ENCODE results near the gene KIAA2012. TPM values are rescaled to one million over a fixed set of nuclear protein-coding genes. Genes with fewer than 3 reads are reported as not detected.

Gene KIAA2012
- total and polyA plus RNA-seq, 2 of the 8 experiments (the other 6 are each of a cell fraction or from before 2014, with no cell fraction given): not detected

DNA sequence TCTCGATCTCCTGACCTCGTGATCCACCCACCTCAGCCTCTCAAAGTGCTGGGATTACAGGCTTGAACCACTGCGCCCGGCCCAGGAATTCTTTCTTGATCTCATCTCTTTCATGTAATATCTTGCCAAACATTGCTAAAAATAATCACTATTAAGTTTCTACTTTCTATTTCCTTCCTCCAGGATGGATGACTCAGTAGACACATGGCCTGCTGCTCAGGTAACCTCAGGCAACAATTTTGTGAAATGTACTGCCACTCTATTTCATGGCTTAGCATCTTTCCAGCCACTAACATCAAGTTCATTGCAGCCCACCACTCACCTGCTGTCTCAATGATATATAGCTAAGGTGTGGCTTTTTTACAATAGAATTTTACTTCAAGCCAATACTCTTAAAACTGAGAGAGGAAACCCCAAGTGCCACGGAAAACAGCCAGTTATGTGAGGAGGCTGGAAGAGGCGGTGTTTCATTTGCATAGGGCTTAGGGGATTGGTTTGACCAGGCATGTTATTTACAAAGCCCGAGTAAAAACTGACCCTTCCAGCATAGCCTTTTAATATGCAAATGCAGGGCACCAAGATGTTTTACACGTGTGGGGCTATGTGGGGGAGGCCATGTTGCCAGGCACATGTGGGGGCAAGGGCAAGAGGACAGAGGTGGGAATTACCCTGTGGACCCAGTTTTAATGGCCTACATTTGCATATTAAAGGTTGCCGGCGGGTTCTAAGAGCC, 176.6 kb downstream of the KIAA2012 start (continued):
- TF ChIP-seq, protein P1, sequence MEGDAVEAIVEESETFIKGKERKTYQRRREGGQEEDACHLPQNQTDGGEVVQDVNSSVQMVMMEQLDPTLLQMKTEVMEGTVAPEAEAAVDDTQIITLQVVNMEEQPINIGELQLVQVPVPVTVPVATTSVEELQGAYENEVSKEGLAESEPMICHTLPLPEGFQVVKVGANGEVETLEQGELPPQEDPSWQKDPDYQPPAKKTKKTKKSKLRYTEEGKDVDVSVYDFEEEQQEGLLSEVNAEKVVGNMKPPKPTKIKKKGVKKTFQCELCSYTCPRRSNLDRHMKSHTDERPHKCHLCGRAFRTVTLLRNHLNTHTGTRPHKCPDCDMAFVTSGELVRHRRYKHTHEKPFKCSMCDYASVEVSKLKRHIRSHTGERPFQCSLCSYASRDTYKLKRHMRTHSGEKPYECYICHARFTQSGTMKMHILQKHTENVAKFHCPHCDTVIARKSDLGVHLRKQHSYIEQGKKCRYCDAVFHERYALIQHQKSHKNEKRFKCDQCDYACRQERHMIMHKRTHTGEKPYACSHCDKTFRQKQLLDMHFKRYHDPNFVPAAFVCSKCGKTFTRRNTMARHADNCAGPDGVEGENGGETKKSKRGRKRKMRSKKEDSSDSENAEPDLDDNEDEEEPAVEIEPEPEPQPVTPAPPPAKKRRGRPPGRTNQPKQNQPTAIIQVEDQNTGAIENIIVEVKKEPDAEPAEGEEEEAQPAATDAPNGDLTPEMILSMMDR (IDR thresholded peaks at IDR 0.05; ENCODE audit: control extremely low read depth in 1 of 3, insufficient read depth in 1 of 3, low read depth in 1 of 3, low read length in 3 of 3): no peak
- TF ChIP-seq ZNF274 (IDR thresholded peaks at IDR 0.05; ENCODE audit: borderline replicate concordance, extremely low read depth, low read length) (no peak), CHD2 (IDR thresholded peaks at IDR 0.05; ENCODE audit: low read length) (peak; percentile 21; the same call in 1 of the 2 replicates), RAD21 (IDR thresholded peaks at IDR 0.05 in 1 of 2, conservative IDR thresholded peaks at IDR 0.05 in 1 of 2; ENCODE audit: low read depth in 2 of 2, low read length in 2 of 2) (no peak), FOSL1 (IDR thresholded peaks at IDR 0.05; ENCODE audit: insufficient read depth, low read depth, low read length) (no peak), EGR1 (IDR thresholded peaks at IDR 0.05; ENCODE audit: borderline replicate concordance, low read depth, low read length) (peak; percentile 13; the same call in 1 of the 2 replicates)
- TF ChIP-seq, protein P2, sequence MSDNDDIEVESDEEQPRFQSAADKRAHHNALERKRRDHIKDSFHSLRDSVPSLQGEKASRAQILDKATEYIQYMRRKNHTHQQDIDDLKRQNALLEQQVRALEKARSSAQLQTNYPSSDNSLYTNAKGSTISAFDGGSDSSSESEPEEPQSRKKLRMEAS (IDR thresholded peaks at IDR 0.05): peak; percentile 95

All from H1 (cell line).